Osteoblast (primary cell): ENCODE data around the gene GNMT. TPM values are rescaled to one million over a fixed set of nuclear protein-coding genes. Genes with fewer than 3 reads are reported as not detected.

Experiments
- DNase-seq: peaks from one replicate; pipeline ENCODE4 v3.0.0; 2011; ENCODE audit warnings: low spot score, mixed read lengths; ENCODE audit not compliant: insufficient read length; ENCODE audit errors: missing footprints
- H2AFZ ChIP-seq: 2 replicates; pipeline ENCODE4 v1.6.0; 2011; ENCODE audit warnings: mild to moderate bottlenecking, low read length
- H3K27ac ChIP-seq: 2 replicates; pipeline ENCODE4 v1.5.1; 2011; ENCODE audit warnings: mild to moderate bottlenecking, low read depth, low read length, moderate library complexity
- H3K27me3 ChIP-seq: 2 replicates; pipeline ENCODE4 v1.6.0; 2012; ENCODE audit warnings: mild to moderate bottlenecking, control low read depth, inconsistent platforms, low read length, moderate library complexity; ENCODE audit not compliant: insufficient read depth
- H3K36me3 ChIP-seq: 2 replicates; pipeline ENCODE4 v1.5.1; 2011; ENCODE audit warnings: mild to moderate bottlenecking, low read length, control low read depth, moderate library complexity; ENCODE audit not compliant: insufficient read depth
- H3K4me1 ChIP-seq: 2 replicates; pipeline ENCODE4 v1.5.1; 2011; ENCODE audit warnings: mild to moderate bottlenecking, low read length, control low read depth, moderate library complexity; ENCODE audit not compliant: insufficient read depth
- H3K4me2 ChIP-seq: 2 replicates; pipeline ENCODE4 v1.6.0; 2011; ENCODE audit warnings: mild to moderate bottlenecking, low read length; ENCODE audit not compliant: insufficient read depth
- H3K4me3 ChIP-seq: fragments of 200-600 bp; sonication (generic); 3 replicates; pipeline ENCODE4 v1.5.1; 2012; ENCODE audit warnings: mild to moderate bottlenecking, low read length, inconsistent platforms; ENCODE audit not compliant: insufficient read depth
- H3K79me2 ChIP-seq: 2 replicates; pipeline ENCODE4 v1.6.0; 2012; ENCODE audit warnings: mild to moderate bottlenecking, low read length, control low read depth, inconsistent platforms; ENCODE audit not compliant: insufficient read depth
- H3K9me3 ChIP-seq: 2 replicates; pipeline ENCODE4 v1.5.1; 2011; ENCODE audit warnings: low read depth, low read length, control low read depth
- H4K20me1 ChIP-seq: 2 replicates; pipeline ENCODE4 v1.6.0; 2012; ENCODE audit warnings: mild to moderate bottlenecking, low read length, control low read depth; ENCODE audit not compliant: insufficient read depth
- CTCF ChIP-seq: IDR thresholded peaks from 2 replicates; pipeline ENCODE4 v1.5.1; 2011; ENCODE audit warnings: mild to moderate bottlenecking, low read depth, low read length, moderate library complexity; ENCODE audit errors: extremely low read depth
- total RNA-seq: library from RNA; depleted of rRNA; stranded (reverse); fragments of >200 nt; gene quantifications from 2 replicates; pipeline ENCODE4 v1.2.3, GENCODE V29; 2012

The GNMT gene
- total RNA-seq, 1 donor, result 0.72 TPM

DNA sequence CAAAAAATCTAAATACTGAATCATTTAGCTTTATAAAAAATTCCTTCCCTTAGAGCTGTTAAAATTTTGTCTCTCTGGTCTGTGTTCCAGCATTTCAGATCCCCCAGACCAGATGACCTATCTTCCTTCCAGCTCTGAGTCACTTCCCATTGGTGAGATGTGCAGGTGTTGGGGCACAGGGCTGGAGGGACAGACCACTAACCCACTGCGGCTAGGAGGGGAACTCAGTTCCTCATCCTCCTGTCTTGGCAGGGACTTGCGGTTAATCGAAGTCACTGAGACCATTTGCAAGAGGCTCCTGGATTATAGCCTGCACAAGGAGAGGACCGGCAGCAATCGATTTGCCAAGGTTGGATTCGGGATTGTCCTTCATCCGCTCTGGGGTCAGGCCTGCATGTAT is 25.2 kb upstream of the GNMT start:
- Histone ChIP-seq H3K4me2 (no peak overlapping the region), H3K79me2 (peaks cover 45% of the 10 kb centered on the region), H3K9me3 (no peaks in the 10 kb centered on the region), H3K4me1 (peaks cover 9% of the 10 kb centered on the region), H3K27ac (no peak overlapping the region), H3K36me3 (peaks cover 25% of the 10 kb centered on the region), H2AFZ (no peak overlapping the region), H4K20me1 (peaks cover 6% of the 10 kb centered on the region), H3K4me3 (no peak overlapping the region), H3K27me3 (no peaks in the 10 kb centered on the region)
- TF ChIP-seq CTCF, result no peak
- DNase-seq, result peak; percentile 30

DNA sequence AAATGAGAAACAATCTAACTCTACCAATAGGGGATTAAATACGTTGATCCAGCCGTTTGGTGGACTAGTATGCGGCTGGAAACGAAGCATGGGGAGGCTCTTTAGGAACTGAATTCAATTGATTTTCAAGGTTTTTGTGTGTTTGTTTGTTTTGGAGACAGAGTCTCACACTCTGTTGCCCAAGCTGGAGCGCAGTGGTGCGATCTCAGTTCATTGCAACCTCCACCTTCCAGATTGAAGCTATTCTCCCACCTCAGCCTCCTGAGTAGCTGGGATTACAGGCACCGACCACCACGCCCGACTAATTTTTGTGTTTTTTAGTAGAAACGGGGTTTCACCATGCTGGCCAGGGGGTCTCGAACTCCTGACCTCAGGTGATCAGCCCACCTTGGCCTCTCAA is 24.2 kb upstream of the GNMT start:
- H3K4me1 ChIP-seq, result no peaks in the 10 kb centered on the region
- peaks cover 6% of the 10 kb centered on the region for H4K20me1 ChIP-seq
- H3K4me3 ChIP-seq, result no peak overlapping the region
- TF ChIP-seq CTCF, result no peak
- no peaks in the 10 kb centered on the region for H3K9me3 ChIP-seq
- DNase-seq, result no peak
- no peaks in the 10 kb centered on the region for H3K27me3 ChIP-seq
- no peak overlapping the region for H3K27ac ChIP-seq
- H2AFZ ChIP-seq, result no peak overlapping the region
- no peak overlapping the region for H3K4me2 ChIP-seq
- peaks cover 34% of the 10 kb centered on the region for H3K79me2 ChIP-seq
- H3K36me3 ChIP-seq, result peaks cover 25% of the 10 kb centered on the region

DNA sequence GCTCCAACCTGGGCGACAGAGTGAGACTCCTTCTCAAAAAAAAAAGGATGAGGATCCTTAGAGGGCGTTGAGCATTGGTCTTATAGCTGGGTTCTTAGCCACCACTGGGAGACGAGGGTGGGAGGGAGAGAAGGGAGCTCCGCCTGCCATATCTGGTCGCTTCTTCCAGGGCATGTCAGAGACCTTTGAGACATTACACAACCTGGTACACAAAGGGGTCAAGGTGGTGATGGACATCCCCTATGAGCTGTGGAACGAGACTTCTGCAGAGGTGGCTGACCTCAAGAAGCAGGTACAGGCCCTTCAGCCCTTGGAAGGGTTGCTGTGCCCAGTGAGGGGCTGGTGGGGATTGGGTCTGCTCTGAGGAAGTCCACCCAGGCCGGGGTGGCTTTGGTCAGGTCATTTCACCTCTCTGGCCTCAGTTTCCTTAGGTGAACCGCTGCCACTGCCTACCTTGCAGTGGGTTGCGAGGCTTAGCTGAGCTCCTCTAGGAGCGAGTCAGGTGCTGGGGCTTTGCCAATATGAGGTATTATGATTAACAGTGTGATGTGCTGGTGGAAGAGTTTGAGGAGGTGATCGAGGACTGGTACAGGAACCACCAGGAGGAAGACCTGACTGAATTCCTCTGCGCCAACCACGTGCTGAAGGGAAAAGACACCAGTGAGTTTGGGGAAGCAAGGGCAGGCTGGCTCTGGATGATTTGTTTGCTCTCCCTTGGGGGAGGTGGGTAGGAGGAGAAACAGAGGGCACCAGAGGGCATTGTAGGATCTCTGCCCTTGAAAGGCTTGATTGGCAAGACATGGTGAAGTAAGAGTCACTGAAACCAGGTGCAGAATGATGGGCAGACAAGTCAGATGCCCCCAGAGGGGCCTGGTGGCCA is 22.8 kb upstream of the GNMT start:
- no peak overlapping the region for H3K4me2 ChIP-seq
- peaks cover 3% of the 10 kb centered on the region for H4K20me1 ChIP-seq
- H3K79me2 ChIP-seq, result peaks cover 22% of the 10 kb centered on the region
- no peak overlapping the region for H3K4me3 ChIP-seq
- peak; percentile 29 for DNase-seq
- no peaks in the 10 kb centered on the region for H3K4me1 ChIP-seq
- no peak overlapping the region for H3K27ac ChIP-seq
- no peaks in the 10 kb centered on the region for H3K27me3 ChIP-seq
- H3K36me3 ChIP-seq, result peaks cover 25% of the 10 kb centered on the region
- no peak overlapping the region for H2AFZ ChIP-seq
- H3K9me3 ChIP-seq, result no peaks in the 10 kb centered on the region
- no peak for TF ChIP-seq CTCF

DNA sequence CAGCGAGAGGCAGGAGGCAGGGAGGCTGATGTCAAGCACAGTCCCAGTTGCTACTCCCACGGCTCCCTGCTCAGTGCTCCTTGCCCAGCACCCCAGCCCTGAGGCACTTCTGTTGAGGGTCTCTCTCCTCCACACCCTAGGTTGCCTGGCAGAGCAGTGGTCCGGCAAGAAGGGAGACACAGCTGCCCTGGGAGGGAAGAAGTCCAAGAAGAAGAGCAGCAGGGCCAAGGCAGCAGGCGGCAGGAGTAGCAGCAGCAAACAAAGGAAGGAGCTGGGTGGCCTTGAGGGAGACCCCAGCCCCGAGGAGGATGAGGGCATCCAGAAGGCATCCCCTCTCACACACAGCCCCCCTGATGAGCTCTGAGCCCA is 22.1 kb upstream of the GNMT start:
- peak; percentile 43 for DNase-seq
- Histone ChIP-seq H3K27me3 (no peaks in the 10 kb centered on the region), H3K36me3 (peaks cover 26% of the 10 kb centered on the region), H3K4me3 (no peak overlapping the region), H3K4me1 (no peaks in the 10 kb centered on the region), H3K27ac (no peak overlapping the region), H2AFZ (no peak overlapping the region), H3K79me2 (peaks cover 16% of the 10 kb centered on the region), H3K9me3 (no peaks in the 10 kb centered on the region), H3K4me2 (no peak overlapping the region), H4K20me1 (peaks cover 3% of the 10 kb centered on the region)
- no peak for TF ChIP-seq CTCF
